Subcutaneous abdominal adipose tissue (tissue), 5 donors: ENCODE data around the gene TNNT3.

Experiments
- H3K27ac ChIP-seq: one replicate; pipeline ENCODE4 v1.7.0; 2013; ENCODE audit warnings: low read depth, mild to moderate bottlenecking, inconsistent platforms, low read length, moderate library complexity
- H3K27me3 ChIP-seq, 5 donors: one replicate each; pipeline ENCODE4 v1.7.0; 2013; ENCODE audit warnings: low read length in 5 of 5, inconsistent platforms in 1 of 5; ENCODE audit not compliant: control insufficient read depth in 5 of 5, insufficient read depth in 4 of 5
- H3K36me3 ChIP-seq, 5 donors: one replicate each; pipeline ENCODE4 v1.7.0; 2013; ENCODE audit warnings: low read length in 5 of 5; ENCODE audit not compliant: control insufficient read depth in 5 of 5, insufficient read depth in 5 of 5
- H3K4me1 ChIP-seq, 5 donors: one replicate each; pipeline ENCODE4 v1.7.0; 2013; ENCODE audit warnings: low read length in 5 of 5, mild to moderate bottlenecking in 3 of 5, moderate library complexity in 1 of 5; ENCODE audit not compliant: control insufficient read depth in 5 of 5, insufficient read depth in 5 of 5
- H3K4me3 ChIP-seq, 5 donors: one replicate each; pipeline ENCODE4 v1.7.0; 2013; ENCODE audit warnings: low read length in 5 of 5, low read depth in 1 of 5
- H3K9ac ChIP-seq, 5 donors: one replicate each; pipeline ENCODE4 v1.7.0; 2013; ENCODE audit warnings: low read length in 5 of 5, mild to moderate bottlenecking in 4 of 5, moderate library complexity in 3 of 5
- H3K9me3 ChIP-seq, 5 donors: one replicate each; pipeline ENCODE4 v1.7.0; 2013; ENCODE audit warnings: low read length in 5 of 5; ENCODE audit not compliant: control insufficient read depth in 5 of 5
- donor health status: healthy.
- donor health status: healthy.
- donor health status: healthy.
- donor health status: healthy.
- donor health status: healthy.

Gene TNNT3

DNA sequence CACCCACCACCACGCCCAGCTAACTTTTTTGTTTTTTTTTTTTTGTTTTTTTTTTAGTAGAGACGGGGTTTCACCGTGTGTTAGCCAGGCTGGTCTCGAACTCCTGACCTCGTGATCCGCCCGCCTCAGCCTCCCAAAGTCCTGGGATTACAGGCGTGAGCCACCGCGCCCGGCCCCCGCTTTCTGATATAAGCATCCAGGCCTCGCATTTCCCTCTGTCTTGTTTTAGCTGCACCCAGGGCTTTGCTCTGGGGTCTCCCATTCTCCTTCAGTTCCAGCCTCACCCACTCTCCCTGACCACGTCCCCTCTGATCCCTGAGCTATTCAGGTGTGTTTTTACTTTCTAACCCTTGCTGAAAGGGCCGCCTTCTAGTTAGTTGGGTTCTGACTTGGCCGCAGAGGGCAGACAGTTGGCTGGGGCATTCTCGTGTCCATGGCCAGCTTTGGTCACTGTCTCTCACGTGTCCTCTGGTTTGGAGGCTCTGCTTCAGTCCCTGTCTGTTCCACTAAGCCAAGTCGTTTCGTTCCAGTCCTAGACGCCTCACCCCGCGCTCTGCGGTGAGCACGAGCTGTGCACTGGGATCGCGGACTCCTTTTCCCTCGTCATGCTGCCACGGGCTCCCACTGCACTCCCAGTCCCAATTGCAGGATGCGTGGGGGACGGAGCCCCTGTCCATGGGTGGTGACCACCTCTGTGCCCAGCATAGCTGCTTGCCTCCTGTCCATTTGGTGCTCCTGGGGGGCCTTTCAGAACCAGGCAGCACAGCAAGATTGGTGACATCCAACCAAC lies 6.0 kb upstream of the TNNT3 start:
- Histone ChIP-seq H3K9ac (no peak overlapping the region), H3K4me1 (peaks cover 0 to 68% (median 24%) of the 10 kb centered on the region in 5 donors), H3K27ac (no peak overlapping the region), H3K9me3 (no peaks in the 10 kb centered on the region), H3K4me3 (no peak overlapping the region), H3K27me3 (peaks cover 0 to 7% (median 2%) of the 10 kb centered on the region in 5 donors), H3K36me3 (no peaks in the 10 kb centered on the region)

- Histone ChIP-seq H3K27ac (no peak overlapping the region), H3K36me3 (no peaks in the 10 kb centered on the region), H3K4me3 (no peak overlapping the region)
Observed at GRCh38 chr11:1915795-1916131, 3.7 kb upstream of the TNNT3 start.

DNA sequence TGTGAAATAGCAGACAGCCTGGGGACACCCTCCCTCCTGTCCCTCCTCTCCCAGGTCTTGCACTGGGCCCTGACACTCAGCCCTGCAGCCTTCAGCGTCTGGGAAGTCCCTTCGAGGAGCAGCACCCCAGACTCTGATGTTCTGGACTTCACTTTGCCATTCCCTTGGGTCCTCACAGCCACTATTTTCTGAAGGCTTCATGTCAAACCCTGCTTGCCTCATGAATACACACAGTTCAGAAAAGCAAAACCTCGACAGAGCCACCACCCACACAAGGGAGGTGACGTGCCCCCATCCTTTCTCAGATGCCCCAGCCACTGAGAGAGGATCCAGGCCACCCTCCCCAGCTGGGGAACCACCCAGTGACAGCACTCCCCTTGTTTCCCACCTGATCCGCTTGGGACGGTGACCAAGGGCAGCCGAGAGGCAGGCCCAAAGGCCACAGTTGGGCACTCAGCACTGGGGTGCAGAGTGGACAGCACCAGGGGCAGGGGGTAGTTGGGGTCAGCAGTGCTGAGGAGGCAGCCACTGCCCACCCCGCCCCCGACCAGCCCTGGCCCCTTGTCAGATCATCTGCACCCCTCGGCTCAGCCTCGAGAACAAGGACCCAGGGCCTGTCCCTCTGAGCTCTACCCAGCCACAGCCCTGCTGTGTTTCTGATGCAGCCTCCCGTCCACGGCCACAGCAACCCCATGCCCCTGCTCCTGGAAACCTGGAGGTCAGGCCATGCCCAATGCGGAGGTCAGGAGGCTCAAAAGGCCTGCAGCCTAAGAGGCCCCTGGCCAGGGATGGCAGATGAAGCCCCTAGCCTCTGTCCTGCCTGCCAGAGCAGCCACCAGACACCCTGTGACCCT lies 3.1 kb upstream of the TNNT3 start:
- Histone ChIP-seq H3K36me3 (no peaks in the 10 kb centered on the region), H3K4me1 (peaks cover under 1 to 73% (median 29%) of the 10 kb centered on the region in 5 donors), H3K9ac (peak overlapping the region in 1 of 5 donors; percentile 30), H3K27me3 (peaks cover 0 to 12% (median 2%) of the 10 kb centered on the region in 5 donors), H3K27ac (no peak overlapping the region), H3K9me3 (no peaks in the 10 kb centered on the region), H3K4me3 (no peak overlapping the region)

More at GRCh38 chr11:1915795-1916131, 3.7 kb upstream of the TNNT3 start:
- H3K4me1 ChIP-seq: peaks cover 0 to 70% (median 23%) of the 10 kb centered on the region in 5 donors
- H3K9me3 ChIP-seq: no peaks in the 10 kb centered on the region
- no peak overlapping the region for H3K9ac ChIP-seq
- H3K27me3 ChIP-seq: peaks cover 0 to 12% (median 2%) of the 10 kb centered on the region in 5 donors

DNA sequence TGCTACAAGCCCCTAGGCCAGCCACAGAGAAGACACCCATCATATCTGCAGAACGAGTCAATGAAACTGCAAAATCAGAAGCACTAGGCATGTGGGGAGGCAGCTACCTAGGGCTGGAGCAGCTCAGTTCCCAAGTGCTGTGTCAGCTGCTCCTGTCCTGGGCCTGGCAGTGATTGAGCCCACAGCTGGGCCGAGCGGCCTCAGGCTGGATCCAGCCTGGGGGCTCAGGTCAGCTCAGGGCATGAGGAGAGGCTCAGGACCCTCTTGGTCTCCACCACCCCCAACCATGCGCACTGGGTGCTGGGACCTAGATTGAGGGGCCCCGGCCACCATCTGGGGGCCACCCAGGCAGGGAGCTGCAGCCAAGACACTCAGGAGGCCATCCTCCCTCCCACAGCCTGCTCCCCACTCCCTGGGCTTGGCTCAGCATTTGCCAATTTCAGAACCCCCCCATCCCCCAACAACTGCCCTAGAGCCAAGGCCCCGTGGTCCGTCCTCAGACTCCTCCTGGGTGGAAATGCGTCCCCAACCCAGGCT lies 2.4 kb upstream of the TNNT3 start:
- Histone ChIP-seq H3K4me1 (peaks cover 3 to 73% (median 36%) of the 10 kb centered on the region in 5 donors), H3K27ac (no peak overlapping the region)

GRCh38 chr11:1917523-1918435 lies 1.7 kb upstream of the TNNT3 start:
- Histone ChIP-seq H3K9ac (no peak overlapping the region), H3K27ac (no peak overlapping the region), H3K27me3 (peaks cover 0 to 12% (median 5%) of the 10 kb centered on the region in 5 donors), H3K4me1 (peaks cover 4 to 73% (median 43%) of the 10 kb centered on the region in 5 donors), H3K36me3 (no peaks in the 10 kb centered on the region), H3K9me3 (no peaks in the 10 kb centered on the region), H3K4me3 (no peak overlapping the region)

More for the DNA sequence above, 2.4 kb upstream of the TNNT3 start:
- Histone ChIP-seq H3K4me3 (no peak overlapping the region), H3K9ac (peak overlapping the region in 1 of 5 donors; percentile 30), H3K27me3 (peaks cover 0 to 12% (median 4%) of the 10 kb centered on the region in 5 donors), H3K9me3 (no peaks in the 10 kb centered on the region), H3K36me3 (no peaks in the 10 kb centered on the region)

- Histone ChIP-seq H3K9ac (no peak overlapping the region), H3K4me3 (no peak overlapping the region), H3K4me1 (peaks cover 4 to 77% (median 46%) of the 10 kb centered on the region in 5 donors), H3K36me3 (no peaks in the 10 kb centered on the region), H3K27me3 (peaks cover 0 to 13% (median 8%) of the 10 kb centered on the region in 5 donors), H3K9me3 (no peaks in the 10 kb centered on the region), H3K27ac (no peak overlapping the region)
Observed at GRCh38 chr11:1918436-1919315, 827 bp upstream of the TNNT3 start.

DNA sequence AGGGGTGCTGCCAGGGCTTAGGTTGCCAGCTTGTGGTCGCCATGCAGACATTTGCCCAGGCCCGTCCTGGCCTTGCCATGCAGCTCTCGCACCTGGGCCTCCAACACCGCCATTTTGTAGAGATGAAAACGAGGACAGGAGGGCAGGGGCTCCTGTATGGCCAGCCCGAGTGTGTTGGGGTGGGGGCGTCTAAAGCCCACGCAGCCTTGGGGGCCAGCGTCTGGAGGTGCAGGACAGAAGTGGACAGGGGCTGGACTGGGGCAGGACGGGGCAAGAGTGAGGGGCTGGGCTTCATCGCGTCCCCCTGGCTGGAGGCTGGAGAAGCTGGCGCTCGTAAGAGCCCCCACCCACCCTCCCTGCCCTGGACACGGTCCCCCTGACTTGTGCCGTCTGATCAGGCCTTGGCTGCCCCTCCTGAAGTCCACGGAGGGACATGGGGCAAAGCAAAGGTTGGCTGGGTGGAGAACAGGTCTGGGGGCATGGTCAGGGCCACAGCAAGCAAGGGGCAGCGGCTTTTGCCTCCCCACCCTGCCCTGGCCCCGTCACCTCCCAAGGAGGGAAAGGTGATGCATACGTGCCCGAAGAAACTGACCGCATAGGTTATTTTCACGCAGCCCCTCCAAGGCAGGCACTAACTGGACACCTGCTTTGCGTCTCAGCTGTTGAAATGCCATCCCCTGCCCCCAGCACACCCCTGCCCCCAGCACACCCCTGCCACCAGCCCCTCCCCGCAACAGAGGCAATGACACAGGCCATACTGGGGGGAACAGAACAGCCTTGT lies 815 bp downstream of the TNNT3 start:
- Histone ChIP-seq H3K27ac (peak overlapping the region; percentile 65), H3K9ac (no peak overlapping the region)

GRCh38 chr11:1920909-1921573 lies 1.5 kb downstream of the TNNT3 start:
- no peaks in the 10 kb centered on the region for H3K36me3 ChIP-seq
- H3K27ac ChIP-seq: peak overlapping the region; percentile 65
- peaks cover 4 to 84% (median 46%) of the 10 kb centered on the region in 5 donors for H3K4me1 ChIP-seq
- no peaks in the 10 kb centered on the region for H3K9me3 ChIP-seq
- H3K9ac ChIP-seq: no peak overlapping the region
- H3K4me3 ChIP-seq: no peak overlapping the region
- peaks cover 0 to 29% (median 8%) of the 10 kb centered on the region in 5 donors for H3K27me3 ChIP-seq

More for the DNA sequence above, 815 bp downstream of the TNNT3 start:
- Histone ChIP-seq H3K9me3 (no peaks in the 10 kb centered on the region), H3K4me1 (peaks cover 4 to 80% (median 46%) of the 10 kb centered on the region in 5 donors), H3K4me3 (no peak overlapping the region), H3K36me3 (no peaks in the 10 kb centered on the region), H3K27me3 (peaks cover 0 to 24% (median 8%) of the 10 kb centered on the region in 5 donors)
